GM12891 (cell line): ENCODE results near the gene NOC4L.

Experiments
- POLR2A ChIP-seq: IDR thresholded peaks from 2 replicates; pipeline ENCODE4 v1.6.1; 2011; ENCODE audit warnings: low read depth, low read length, control low read depth
- TAF1 ChIP-seq: IDR thresholded peaks from 2 replicates; pipeline ENCODE4 v1.6.1; 2011; ENCODE audit warnings: low read depth, low read length, control low read depth

- TF ChIP-seq TAF1 (no peak), POLR2A (no peak)
These were observed 34.5 kb upstream of the NOC4L start for GRCh38 chr12:132109741-132110140.
